Activated T-cell treated with anti-CD3 and anti-CD28 coated beads for 1 hour (primary cell): ENCODE data around the gene GJA1.
"Not testable (repeated sequence)": the region's sequence is repeated elsewhere in the genome, so short reads cannot be mapped to it uniquely, and the experiment has no call there.

Experiments used
- DNase-seq: peaks from one replicate; pipeline ENCODE4 v3.0.0-alpha.2; 2020; ENCODE audit warnings: low read depth

GJA1 gene

DNA sequence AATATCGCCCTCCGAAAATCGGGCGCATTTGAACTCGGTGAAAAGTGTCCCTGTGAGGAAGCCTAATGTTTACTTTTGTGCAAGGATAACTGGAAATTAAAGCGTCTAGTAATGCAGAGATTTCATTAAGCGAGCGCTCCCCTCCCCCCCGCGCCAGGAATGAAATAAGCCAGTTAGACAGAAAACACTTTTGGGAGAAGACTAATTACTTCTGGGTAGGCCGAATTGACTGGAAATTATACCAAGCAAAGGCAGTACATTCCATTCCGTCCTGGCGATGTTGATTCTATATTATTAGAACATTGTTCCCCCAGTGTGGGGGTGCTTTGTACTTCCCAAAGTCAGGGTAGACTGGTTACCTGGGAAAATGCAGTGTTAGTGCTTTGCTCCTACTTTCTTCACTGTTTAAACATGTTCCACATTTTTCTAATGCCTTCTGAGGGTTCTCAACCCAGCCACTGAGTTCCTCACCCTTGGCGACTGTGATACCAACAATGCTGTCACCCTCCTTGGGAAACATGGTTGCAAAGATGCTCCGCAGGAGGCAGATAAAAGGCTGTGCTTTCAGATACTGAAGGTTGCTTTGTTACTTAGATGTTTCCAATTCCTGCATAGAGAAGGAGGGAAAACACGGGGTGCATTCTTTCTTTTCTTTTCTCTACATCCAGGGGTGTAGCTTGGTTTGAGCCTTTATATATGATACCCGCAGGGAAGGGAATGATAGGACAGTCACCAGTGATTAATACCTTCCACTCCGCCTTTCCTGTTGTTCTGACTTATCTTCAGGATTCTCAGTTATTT is 2.6 kb downstream of the GJA1 start:
- no peak for DNase-seq

DNA sequence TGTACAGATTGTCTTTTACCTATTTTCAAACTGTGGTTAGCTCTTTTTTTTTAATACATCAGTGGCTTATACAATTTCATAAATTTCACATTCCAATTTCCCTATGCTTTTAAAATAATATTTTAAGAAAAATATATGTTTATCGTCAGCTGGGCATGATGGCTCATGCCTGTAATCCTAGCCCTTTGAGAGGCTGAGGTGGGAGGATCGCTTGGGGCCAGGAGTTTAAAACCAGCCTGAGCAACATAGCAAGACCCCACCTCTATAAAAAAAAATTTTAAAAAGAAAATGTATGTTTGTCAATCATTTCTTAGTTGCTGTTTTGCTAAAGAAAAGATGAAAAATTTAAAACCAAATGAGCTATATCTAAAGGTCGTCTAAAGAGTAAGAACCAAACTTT is 3.4 kb downstream of the GJA1 start:
- DNase-seq, result no peak

DNA sequence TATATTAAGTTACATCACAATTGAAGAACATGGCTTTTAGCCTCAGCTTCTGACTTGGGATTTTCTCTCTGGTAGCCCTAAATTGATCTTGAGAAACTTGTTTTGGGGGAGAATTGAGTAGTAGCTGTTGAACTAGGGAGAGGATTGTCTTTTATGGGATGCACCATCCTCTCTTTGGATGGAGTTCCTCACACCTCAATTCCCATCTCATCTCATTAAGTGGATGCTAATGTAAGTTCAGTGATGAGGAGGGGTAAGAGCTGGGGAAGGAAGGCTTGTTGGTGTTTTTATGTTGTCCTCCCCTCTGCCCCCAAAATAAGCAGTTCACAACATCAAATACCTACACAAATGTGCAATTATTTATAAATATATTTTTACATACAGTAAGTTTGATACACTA is 4.0 kb downstream of the GJA1 start:
- no peak for DNase-seq

DNA sequence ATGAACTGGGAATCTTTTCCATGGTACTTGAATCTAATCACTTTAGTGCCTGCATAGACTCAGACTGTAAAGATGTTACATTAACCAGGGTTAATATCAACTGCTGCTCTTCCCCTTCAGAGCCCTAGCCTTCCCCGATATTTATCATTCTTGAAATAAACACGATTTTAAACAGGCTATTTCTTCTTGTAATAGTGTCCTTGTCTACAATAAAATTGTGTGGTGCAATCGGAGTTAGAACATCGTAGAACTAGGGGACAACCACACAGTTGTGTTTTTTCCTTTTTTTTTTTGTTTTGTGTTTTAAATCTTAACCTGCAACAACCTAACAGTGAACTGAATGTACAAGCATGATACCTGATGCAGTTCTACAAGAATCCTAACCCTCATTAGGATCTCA is 4.5 kb downstream of the GJA1 start:
- no peak for DNase-seq

DNA sequence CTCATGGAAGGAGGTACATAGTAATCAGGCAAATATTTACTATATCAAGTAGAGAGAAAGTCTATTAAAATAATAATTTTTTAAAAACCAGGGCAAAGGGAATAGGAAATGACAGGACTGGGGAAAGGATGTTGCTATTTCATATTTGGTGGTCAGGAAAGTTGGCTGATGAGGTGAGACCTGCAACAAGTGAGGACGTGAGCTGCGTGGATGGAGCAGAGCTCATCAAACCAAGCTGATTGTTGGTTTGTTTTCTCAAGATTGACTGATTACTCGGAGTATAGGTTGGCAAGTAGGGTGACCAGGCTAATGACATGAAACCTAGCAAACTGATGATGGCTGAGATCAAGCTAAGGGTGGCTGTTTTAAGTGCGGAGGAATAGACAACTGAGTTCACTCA is 6.0 kb downstream of the GJA1 start:
- DNase-seq, result no peak

DNA sequence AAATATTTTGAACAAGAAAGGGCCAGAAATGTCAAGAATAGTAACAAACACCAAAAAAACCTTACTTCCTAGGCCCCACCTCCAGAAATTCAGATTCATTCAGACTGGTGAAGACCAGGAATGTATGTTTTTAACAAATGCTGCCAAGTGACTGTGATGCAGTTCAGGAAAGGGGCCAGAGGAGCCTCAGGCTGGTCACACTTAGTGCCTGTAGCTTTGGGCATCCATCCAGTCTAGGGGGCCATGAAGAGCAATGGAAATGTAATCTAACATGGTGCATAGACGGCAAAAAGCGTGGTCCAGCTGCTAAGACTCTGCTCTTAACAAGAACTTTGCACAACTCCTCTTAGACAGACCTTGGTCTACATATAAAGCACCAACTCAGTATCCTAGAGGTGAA is 7.1 kb downstream of the GJA1 start:
- no peak for DNase-seq

DNA sequence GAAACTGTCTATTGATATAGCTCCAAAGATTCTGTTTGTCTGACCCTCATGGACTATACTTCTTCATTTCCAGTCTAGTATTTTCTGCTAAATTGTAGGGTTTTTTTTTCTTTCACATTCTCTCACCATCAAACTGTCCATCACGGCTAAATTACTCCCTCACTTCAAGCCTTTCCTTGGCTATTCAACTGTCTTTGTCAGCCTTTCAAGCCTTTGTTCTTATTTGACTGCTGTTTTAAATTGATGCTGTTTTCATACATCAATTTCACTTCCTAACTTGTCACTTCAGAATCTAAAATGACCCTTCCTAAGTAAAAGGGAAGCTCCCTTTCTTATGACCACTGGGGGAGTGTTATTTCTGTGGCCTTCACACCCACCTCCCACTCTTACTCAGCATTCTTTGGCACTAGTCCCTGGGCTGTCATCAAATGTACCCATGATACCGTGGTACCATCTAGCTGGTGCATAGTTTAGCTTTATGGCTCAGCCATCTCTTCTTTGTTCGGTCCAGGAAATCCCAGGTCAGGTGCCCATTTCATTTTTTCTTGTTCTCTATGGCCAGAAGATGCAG is 8.6 kb downstream of the GJA1 start:
- DNase-seq, result no peak

DNA sequence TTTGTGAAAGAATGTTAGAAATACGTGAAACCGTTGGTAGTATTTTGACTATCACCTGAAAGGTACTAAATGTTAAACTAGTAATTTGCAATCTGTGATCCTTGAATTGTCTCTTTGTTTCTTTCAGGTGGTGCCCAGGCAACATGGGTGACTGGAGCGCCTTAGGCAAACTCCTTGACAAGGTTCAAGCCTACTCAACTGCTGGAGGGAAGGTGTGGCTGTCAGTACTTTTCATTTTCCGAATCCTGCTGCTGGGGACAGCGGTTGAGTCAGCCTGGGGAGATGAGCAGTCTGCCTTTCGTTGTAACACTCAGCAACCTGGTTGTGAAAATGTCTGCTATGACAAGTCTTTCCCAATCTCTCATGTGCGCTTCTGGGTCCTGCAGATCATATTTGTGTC is 11.3 kb downstream of the GJA1 start:
- not testable (repeated sequence) for DNase-seq

DNA sequence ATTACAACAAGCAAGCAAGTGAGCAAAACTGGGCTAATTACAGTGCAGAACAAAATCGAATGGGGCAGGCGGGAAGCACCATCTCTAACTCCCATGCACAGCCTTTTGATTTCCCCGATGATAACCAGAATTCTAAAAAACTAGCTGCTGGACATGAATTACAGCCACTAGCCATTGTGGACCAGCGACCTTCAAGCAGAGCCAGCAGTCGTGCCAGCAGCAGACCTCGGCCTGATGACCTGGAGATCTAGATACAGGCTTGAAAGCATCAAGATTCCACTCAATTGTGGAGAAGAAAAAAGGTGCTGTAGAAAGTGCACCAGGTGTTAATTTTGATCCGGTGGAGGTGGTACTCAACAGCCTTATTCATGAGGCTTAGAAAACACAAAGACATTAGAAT is 12.3 kb downstream of the GJA1 start:
- not testable (repeated sequence) for DNase-seq

DNA sequence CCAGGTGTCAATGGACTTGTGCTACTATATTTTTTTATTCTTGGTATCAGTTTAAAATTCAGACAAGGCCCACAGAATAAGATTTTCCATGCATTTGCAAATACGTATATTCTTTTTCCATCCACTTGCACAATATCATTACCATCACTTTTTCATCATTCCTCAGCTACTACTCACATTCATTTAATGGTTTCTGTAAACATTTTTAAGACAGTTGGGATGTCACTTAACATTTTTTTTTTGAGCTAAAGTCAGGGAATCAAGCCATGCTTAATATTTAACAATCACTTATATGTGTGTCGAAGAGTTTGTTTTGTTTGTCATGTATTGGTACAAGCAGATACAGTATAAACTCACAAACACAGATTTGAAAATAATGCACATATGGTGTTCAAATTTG is 13.1 kb downstream of the GJA1 start:
- DNase-seq, result not testable (repeated sequence)

DNA sequence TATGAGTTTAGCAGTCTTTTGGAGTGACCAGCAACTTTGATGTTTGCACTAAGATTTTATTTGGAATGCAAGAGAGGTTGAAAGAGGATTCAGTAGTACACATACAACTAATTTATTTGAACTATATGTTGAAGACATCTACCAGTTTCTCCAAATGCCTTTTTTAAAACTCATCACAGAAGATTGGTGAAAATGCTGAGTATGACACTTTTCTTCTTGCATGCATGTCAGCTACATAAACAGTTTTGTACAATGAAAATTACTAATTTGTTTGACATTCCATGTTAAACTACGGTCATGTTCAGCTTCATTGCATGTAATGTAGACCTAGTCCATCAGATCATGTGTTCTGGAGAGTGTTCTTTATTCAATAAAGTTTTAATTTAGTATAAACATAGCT is 13.9 kb downstream of the GJA1 start:
- DNase-seq, result no peak

DNA sequence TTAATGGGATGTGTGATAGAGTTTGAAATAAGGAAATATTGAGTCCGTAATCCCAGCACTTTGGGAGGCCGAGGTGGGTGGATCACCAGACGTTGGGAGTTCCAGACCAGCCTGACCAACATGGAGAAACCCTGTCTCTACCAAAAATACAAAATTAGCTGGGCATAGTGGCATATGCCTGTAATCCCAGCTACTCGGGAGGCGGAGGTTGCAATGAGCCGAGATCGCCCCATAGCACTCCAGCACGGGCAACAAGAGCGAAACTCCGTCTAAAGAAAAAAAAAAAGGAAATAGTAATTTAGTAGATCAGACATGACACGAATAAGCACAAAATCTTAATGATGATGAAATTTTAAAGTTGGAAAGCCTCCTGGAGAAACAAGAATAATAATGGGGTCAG is 14.8 kb downstream of the GJA1 start:
- DNase-seq, result no peak

DNA sequence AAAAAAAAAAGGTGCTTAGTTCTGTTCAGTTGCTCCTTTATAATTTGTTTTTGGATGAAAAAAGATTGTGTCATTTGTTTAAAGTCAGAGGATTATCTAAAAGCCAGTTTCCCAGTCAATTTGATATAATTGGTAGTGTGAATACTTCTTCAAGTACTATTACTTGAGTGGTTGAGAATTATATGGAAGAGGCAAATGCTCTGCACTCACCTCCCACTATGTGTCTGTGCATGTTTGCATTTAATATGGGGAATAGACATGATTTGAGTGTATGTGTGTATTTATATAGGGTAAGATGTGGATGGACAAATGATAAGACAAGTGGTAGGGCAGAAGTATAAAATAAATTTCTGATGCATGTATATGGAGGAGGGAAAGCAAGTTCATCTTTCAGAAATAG is 15.8 kb downstream of the GJA1 start:
- DNase-seq, result no peak

DNA sequence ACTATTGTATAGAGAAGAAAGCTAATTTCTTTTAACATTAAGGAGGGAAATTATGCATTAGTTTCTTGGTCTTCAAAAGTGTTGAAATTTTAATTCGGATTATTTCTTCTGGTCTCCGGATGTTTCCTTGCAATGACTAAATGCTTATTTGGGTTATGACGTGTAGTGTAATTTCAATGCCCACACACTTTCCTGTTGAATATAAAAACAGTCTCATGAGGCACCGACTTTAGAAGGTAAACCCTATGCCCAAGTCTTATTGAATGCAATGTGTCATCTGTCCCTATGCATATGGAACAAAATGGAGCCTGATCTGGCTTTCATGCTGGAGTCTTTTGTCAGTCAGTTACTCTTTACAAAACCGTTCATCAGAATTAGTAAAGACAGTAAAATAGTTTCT is 17.7 kb downstream of the GJA1 start:
- no peak for DNase-seq

DNA sequence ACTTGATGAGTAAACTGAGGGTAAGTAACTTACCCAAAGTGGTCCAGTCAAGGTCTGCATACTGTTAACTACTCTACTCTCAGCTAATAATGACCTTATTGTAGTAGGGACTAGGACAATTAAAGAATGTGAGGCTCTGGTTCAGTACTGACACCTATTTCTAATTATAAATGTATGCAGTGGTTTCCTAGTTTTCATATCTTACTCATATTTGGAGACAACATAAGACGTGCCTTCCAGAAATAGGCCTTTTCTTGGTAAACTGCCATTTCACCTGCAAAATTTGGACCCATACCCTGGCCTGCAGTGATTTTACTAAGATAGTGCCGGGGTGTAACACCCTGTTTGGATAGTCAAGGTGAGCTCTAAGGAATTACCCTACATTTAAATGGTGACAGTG is 24.7 kb downstream of the GJA1 start:
- no peak for DNase-seq

DNA sequence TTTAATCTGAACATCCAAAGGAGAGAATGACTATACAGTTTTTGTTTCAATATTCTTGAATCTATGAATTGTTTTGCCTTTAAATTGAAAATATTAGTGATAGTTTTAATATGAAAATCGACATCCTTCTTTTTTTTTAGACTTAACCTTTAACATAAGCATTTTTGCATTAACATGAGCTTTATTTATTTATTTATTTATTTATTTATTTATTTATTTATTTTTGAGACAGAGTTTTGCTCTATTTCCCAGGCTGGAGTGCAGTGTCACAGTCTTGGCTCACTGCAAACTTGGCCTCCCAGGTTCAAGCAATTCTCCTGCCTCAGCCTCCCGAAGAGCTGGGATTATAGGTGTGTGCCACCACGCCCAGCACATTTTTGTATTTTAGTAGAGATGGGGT is 27.6 kb downstream of the GJA1 start:
- DNase-seq, result no peak

DNA sequence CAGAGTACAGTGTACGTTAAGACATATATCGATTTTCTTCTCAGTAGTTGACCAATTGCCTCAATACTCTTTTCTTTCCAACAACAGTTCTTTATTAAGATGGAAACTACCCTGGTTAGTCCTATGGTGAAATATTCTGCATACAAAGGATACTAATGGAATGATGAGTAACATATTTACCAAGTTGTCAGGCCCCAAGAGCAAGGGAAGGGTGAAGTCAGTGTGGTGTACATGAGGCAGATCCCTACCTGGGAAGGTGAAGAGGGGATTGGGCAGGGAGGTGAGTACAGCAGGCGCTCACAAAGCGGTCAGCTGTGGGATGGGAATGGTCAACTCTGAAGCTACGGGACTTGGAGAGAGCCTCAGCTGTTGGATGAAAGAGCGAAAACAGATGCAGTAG is 29.7 kb downstream of the GJA1 start:
- no peak for DNase-seq

DNA sequence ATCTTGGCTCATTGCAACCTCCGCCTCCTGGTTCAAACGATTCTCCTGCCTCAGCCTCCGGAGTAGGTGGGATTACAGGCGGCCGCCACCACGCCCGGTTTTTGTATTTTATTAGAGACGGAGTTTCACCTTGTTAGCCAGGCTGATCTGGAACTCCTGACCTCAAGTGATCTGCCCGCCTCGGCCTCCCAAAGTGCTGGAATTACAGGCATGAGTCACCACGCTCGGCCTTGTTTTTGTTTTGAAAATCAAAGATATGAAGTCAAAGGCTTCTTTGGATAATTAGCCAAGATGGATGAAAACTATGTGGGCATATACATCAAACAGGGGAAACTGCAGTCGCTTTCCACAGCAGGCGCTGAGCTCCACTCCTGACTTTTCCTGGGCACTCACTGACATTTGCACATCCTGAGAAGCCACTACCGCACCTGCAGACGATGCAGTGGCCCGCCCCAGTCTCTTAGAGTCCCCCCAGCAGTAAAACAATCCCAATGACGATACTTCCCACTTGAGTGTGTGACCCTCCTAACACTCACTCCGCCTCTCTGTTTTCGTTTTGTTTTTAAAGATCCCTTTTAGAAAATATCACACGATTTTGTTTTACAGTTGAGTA is 44.1 kb downstream of the GJA1 start:
- no peak for DNase-seq

DNA sequence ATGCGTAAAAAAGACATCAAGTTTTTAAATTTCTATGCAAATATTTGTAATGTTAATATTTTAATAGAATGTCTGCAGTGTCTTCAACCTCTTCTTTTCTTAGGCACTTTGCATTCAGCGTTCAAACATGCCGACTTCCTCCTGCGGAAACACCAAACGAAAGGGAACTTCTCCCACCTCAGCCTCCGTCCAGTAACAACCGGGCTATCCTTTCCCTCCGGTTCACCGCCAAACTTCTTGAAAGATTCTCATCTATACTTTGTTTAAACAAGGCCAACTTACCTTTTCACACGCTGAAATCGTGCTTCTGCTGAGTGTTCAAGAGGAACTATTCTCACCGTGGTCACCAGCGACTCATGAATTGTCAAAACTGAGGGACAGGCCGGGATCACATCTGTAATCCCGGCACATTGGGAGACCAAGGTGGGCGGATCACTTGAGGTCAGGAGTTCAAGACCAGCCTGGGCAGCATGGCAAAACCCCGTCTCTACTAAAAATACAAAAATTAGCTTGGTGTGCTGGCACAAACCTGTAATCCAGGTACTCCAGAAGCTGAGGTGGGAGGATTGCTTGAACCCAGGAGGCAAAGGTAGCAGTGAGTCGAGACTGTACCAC is 44.8 kb downstream of the GJA1 start:
- no peak for DNase-seq

DNA sequence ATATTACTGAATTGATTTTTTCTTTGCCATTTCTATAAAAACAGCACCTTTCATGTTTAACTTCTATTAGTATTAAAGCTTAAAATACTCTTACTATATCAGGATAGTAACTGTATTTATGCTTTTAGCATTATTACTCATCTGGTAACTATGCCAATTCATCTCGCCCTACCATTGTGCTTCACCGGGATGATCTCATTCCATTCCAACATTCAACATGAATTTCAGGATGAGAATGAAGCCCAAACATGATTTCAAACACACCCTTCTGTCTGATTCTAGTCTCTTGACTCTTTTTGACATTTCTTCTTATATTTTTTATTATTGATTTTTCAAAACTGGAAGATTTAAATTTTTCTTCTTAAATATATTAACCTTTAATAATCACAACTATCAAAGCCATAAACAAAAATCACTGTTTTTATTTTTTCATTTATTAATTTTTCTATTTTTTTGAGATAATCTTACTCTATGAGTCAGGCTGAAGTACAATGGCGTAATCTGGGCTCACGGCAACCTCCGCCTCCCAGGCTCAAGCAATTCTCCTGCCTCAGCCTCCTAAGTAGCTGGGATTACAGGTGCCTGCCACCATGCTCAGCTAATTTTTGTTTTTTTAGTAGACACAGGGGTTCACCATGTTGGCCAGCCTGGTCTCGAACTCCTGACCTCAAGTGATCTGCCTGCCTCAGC is 46.7 kb downstream of the GJA1 start:
- DNase-seq, result no peak

DNA sequence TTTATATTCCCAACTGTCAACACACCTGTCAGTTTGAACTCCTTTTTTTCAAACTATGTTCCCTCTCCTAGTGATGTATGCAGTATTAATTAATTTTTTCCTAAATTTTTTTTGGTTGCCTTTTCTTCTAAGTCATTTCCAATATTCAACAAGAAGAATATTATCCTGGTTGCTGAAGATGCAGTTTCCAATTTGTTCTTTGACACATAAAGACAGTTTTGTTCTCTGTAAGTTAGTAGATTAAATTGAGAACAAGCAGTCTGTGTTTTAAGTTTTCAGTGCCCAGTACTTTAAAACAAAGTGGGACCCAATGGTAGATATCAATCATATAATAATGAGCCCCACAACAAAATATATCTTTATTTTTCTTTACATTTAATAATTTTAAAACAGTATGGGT is 47.3 kb downstream of the GJA1 start:
- DNase-seq, result no peak

DNA sequence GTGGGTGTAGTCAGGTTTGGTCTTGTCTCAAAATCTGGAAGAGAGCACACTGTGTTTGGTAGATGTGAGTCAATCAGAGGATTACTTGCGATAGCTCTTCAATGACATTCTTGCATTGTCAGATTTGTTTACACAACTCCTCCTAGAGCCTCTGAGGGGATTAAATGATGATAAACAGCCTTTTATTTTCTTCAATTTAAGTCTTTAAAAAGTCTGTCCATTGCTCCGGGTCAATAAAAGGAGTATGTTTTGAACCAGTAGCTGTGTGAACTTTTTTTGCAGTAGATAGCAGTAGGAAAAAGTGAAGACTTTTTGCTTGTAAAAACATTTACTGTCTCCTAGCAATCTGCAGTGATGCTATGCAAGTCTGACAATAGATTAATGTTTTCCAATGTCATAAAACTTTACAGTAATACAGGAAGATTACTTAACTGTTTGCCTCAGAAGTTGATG is 49.9 kb downstream of the GJA1 start:
- DNase-seq, result no peak

DNA sequence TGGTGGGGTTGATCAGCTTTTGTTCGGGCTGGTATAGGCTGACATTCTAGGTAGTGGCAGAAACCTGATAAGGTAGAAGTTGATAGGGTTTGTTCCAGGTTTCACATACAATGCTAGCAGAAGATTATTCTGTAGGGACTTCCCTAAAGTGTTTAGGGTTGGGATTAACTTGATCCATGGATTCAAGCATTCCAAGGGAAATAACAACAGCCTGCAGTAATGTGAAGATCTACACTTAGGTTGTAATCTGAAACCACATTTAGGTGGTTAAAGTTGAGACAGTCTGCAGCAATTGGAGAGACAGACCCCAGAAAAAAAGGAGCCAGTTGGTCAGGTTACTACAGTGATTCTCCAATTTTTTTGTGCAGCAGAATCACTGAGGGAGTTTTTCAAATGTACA is 56.1 kb downstream of the GJA1 start:
- DNase-seq, result no peak
